ENCODE results near the gene ZMIZ1.

ZMIZ1 gene

GRCh38 chr10:79239275-79239779 is 170.6 kb downstream of the ZMIZ1 start:
- DNase-seq = no peak

DNA sequence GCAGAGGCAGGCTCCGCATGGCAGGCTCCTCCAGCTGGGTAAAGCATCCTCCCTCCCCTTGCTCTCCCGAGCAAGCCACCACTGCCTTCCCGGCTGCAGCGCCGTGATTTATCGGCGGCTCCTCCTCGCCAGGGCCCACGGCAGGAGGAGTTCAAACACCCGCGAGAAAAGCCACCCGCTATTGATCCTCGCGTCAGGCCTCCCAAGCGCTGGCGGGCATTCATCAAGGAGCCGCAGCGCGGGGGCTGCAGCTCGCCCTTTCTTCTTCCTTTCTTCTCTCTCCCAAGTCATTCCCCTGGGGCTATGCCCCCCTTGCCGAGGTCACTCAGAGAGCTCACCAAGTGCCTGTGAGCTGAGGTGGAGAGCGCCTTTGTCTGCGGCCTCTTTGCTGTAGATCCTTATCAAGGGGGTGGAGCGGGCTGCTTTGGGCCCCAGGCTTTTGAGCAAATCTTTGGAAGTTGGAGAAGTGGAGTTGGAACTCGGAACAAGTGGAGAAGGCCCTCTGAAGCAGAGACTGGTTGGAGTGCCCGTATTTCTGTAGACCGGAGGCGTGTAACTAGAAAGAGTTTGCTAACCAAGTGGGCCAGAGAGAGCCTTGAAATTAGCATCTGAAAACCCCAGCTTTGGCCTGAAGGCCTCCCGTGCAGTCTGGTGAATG is 171.3 kb downstream of the ZMIZ1 start:
- no peak for DNase-seq

DNA sequence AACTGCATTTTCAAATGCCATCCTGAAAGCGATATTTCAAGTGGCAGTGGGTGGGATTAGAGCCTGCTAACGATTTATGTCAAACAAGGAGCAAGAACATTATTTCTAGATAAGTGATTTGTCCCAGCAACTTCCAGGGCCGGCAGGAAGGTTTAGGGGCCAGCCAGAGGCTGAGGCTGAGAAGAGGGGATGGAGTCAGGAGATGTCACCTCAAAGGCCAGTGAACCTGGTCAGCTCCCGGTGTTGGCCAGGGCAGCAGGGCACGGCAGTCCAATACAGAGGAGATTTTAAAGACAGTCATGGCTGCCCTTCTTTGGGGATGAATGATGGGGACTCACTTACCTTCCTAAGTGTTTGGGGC is 172.8 kb downstream of the ZMIZ1 start:
- no peak for DNase-seq

DNA sequence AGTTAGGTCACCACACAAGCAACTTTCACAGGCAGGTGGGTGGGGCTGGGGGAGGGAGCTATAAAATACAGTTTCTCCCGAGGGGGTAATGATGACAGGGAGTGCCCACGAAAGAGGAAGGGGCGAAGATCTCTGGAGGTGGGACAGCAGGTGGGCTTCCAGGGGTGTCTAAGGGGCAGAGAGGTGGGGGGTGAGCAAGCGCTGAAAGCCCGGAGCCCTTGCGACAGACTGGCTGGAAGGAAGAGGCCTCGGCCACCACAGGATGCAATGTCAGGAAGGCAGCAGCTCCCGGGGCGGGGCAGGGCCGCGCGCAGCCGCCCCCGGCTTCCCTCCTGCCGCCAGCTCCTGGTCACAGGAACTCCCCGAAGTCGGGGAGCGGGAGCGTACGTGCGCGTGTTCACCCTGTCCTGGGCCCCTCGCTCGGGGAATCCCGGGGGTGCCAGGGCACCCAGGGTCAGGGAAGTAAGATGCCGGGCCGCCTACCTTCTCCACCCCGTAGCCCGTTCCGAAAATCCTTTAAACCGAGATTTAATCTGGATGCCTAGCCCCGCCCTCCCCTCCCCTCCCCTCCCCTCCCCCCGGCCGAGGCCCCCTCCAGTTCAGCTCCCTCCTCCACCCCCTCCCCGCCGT is 173.3 kb downstream of the ZMIZ1 start:
- DNase-seq = no peak

GRCh38 chr10:79242620-79243152 is 173.9 kb downstream of the ZMIZ1 start:
- peak; percentile 45 for DNase-seq

GRCh38 chr10:79243181-79244067 is 174.7 kb downstream of the ZMIZ1 start:
- peak; percentile 20 for DNase-seq

- no peak for DNase-seq
Observed at GRCh38 chr10:79244068-79244442, 175.3 kb downstream of the ZMIZ1 start.

DNA sequence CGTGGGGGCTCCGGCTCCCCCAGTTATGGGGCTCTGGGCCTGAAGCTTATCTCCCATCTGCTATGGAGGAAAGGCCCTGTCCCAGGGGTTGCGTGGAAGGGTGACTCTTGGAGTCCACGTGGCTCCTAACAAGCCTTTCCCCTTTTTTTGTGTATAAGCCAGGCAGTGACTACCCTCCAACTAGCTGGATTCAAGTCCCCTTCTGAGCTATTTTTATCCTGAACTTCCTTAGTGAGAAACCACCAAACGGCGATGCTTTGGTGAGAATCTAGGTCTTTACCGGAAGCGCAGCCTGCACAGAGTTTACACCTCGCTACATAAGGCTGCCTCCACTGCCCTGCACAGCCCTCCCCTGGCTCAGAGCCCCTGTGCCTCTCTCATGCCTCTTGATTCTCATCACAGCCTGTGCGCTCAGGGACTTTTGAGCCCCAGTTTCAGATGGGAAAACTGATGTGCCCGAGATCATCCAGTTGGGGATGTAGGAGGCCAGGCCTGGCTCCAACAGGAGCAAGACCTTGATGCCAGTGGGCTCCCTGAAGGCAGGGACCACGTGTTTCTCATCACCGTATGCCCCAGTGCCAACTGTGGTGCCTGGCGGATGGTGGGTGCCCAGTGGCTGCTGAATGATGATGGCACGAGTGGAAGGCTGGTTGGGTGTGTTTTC is 176.2 kb downstream of the ZMIZ1 start:
- no peak for DNase-seq

GRCh38 chr10:79245539-79246208 is 176.9 kb downstream of the ZMIZ1 start:
- DNase-seq = no peak

DNA sequence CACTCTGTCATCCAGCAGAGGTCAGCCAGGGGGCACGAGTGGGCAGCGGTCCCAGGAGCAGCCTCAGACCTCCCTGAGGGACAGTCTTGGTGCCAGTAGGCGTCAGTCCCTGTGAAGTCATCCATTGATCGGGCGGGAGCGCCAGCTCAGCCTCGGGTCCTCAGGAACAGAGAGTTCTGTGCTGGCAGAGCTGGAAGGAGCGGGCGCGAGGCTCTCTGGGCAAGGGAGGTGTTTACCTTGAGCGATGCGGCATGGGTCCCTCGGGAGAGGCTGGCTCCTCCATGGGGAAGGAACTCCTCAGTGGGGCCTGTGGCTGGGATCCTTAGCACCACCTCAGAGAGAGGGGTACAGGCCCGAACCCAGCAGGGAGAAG is 177.4 kb downstream of the ZMIZ1 start:
- DNase-seq = no peak

- DNase-seq = no peak
Observed at GRCh38 chr10:79246606-79247275, 178.0 kb downstream of the ZMIZ1 start.

GRCh38 chr10:79247373-79248137 is 178.8 kb downstream of the ZMIZ1 start:
- no peak for DNase-seq

- no peak for DNase-seq
Observed at GRCh38 chr10:79248341-79249185, 179.8 kb downstream of the ZMIZ1 start.

- no peak for DNase-seq
Observed at GRCh38 chr10:79249186-79250121, 180.7 kb downstream of the ZMIZ1 start.

DNA sequence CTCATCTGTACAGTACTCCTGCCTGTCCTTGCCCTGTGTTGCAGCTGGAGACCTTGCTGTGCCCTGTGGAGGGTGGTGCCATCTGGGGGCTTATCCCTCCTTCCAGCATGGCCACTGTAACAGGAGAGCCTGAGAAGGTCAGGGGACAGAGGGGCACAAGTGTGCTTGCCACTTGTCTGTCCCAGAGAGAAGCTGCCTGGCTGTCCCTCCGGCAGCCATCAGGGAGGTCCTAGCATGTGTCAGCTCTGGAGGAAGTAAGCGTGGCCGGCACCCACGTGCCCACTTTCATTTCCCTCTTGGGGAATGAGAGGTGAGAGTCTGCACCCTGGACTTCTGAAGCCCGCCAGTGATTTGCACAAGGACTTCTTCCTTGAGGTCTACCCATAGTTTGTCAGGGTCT is 181.5 kb downstream of the ZMIZ1 start:
- DNase-seq = no peak

- no peak for DNase-seq
Observed at GRCh38 chr10:79252450-79252849, 183.7 kb downstream of the ZMIZ1 start.

GRCh38 chr10:79252971-79253370 is 184.2 kb downstream of the ZMIZ1 start:
- no peak for DNase-seq

DNA sequence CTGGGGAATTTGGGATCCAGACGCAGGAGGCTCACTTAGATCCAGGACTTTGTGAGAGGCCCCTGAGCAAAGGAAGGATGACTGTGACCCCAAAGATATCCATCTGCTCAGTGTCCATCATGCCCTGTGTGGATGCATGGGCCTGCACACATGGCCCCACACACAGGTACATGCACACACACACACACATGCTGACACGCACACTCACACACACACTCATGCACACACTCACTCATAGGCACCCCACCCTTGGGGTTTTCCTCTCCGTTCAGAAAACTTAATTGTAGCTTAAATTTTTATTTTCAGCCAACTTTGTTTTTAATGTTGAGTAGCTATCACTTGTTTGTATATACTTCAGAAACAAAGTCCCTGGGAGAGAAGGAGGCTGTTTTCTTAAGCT is 184.9 kb downstream of the ZMIZ1 start:
- DNase-seq = no peak
